Activated naive CD8-positive, alpha-beta T cell treated with anti-CD3 and anti-CD28 coated beads for 36 hours (primary cell): ENCODE results near the gene IMPG2. TPM values are rescaled to one million over a fixed set of nuclear protein-coding genes. Genes with fewer than 3 reads are reported as not detected.
"Not testable (repeated sequence)": the region's sequence is repeated elsewhere in the genome, so short reads cannot be mapped to it uniquely, and the experiment has no call there.

Source experiments
- DNase-seq: peaks from one replicate; pipeline ENCODE4 v3.0.0; 2021
- H3K27ac Mint-ChIP-seq: one replicate; pipeline ENCODE4 v1.8.0; 2022; ENCODE audit warnings: mild to moderate bottlenecking, moderate library complexity, mixed read lengths
- H3K27me3 Mint-ChIP-seq: one replicate; pipeline ENCODE4 v1.8.0; 2022; ENCODE audit warnings: mild to moderate bottlenecking, mixed read lengths
- H3K36me3 Mint-ChIP-seq: one replicate; pipeline ENCODE4 v1.8.0; 2021; ENCODE audit warnings: mild to moderate bottlenecking, mixed read lengths
- H3K4me1 Mint-ChIP-seq: one replicate; pipeline ENCODE4 v1.8.0; 2021; ENCODE audit warnings: mixed read lengths
- H3K4me3 Mint-ChIP-seq: one replicate; pipeline ENCODE4 v1.8.0; 2022; ENCODE audit warnings: mild to moderate bottlenecking, moderate library complexity, mixed read lengths
- H3K9me3 Mint-ChIP-seq: one replicate; pipeline ENCODE4 v1.8.0; 2022; ENCODE audit warnings: mixed read lengths
- total RNA-seq, 2 experiments: library from RNA; stranded (reverse); gene quantifications; one replicate each; pipeline ENCODE4 v1.2.3, GENCODE V29; 2021

IMPG2 gene
- total RNA-seq = under 1 TPM; 0.12 to 0.14 TPM

DNA sequence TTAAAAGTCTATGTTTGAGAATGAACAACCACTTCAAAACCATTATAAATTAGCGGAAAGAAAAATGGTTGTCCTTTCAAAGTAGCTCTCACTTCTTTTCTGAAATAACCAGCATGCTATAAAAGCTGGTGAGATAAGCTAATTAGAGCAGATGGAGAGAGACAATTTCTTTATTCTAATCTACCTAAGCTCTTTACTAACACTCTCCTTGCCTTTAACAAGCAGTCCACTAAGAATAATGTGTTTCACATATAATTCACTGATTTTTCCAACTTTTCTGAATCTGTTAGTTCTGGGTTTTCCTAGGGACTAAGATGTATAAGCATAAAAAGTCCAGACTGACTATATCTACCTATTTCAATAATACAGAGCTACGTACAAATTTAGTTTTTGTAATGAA, at the start of gene IMPG2:
Gene IMPG2, minus strand, starts transcription at position 101 of the 400 bp plus-strand sequence. CDS start 203 bp downstream, outside the sequence.
- Mint-ChIP-seq H3K9me3 (no peaks in the 10 kb centered on the region), H3K4me3 (no peak within 1 kb of the TSS), H3K27me3 (no peaks in the 10 kb centered on the region), H3K4me1 (peaks cover 2% of the 10 kb centered on the region), H3K36me3 (peaks cover 3% of the 10 kb centered on the region), H3K27ac (no peak within 1 kb of the TSS)
- no peak for DNase-seq

GRCh38 chr3:101362406-101362805, 42.0 kb upstream of the IMPG2 start:
- no peak for DNase-seq
- no peak overlapping the region for H3K4me3 Mint-ChIP-seq
- no peak overlapping the region for H3K27ac Mint-ChIP-seq
- H3K4me1 Mint-ChIP-seq = no peaks in the 10 kb centered on the region
- peaks cover 29% of the 10 kb centered on the region for H3K36me3 Mint-ChIP-seq
- H3K9me3 Mint-ChIP-seq = peaks cover 7% of the 10 kb centered on the region
- no peaks in the 10 kb centered on the region for H3K27me3 Mint-ChIP-seq

DNA sequence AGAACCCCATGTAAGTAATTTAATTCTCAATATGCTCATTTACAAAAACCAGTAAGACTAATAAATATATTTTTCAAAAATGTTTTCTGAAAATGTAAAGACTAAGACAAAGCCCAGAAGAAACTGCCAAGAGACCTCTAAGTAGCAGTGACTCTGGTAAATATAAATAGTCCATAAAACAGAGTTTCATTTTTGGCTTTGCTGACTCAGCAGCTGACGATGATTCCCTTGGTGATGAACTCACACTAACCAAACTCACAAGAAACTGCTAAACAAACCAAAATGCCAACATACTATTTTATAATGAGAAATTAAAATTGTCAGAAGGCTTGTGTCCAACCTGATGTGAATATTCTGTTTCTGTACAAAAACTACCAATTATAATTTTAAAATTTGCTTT, 31.5 kb upstream of the IMPG2 start:
- Mint-ChIP-seq H3K36me3 (peaks cover 14% of the 10 kb centered on the region), H3K27me3 (no peaks in the 10 kb centered on the region), H3K4me1 (no peaks in the 10 kb centered on the region), H3K27ac (no peak overlapping the region), H3K4me3 (no peak overlapping the region), H3K9me3 (no peaks in the 10 kb centered on the region)
- no peak for DNase-seq

GRCh38 chr3:101340591-101340990, 20.2 kb upstream of the IMPG2 start:
- Mint-ChIP-seq H3K4me1 (no peaks in the 10 kb centered on the region), H3K36me3 (peaks cover 11% of the 10 kb centered on the region), H3K27ac (no peak overlapping the region), H3K27me3 (no peaks in the 10 kb centered on the region), H3K4me3 (no peak overlapping the region), H3K9me3 (no peaks in the 10 kb centered on the region)
- DNase-seq = no peak

DNA sequence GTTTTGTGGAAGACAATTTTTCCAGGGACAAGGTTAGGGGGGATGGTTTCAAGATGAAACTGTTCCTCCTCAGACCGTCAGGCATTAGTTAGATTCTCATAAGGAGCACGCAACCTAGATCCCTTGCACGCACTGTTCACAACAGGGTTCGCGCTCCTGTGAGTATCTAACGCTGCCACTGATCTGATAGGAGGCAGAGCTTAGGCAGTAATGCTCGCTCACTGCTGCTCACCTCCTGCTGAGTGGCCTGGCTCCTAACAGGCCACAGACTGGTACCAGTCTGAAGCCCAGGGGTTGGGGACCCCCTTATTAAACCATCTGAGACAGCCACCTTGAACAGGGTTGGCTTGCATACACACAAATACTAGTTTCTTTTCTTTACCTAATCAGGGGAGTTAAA, 13.5 kb upstream of the IMPG2 start:
- DNase-seq = no peak
- Mint-ChIP-seq H3K9me3 (no peaks in the 10 kb centered on the region), H3K4me3 (no peak overlapping the region), H3K4me1 (no peaks in the 10 kb centered on the region), H3K27ac (no peak overlapping the region), H3K36me3 (peaks cover 1% of the 10 kb centered on the region), H3K27me3 (no peaks in the 10 kb centered on the region)

DNA sequence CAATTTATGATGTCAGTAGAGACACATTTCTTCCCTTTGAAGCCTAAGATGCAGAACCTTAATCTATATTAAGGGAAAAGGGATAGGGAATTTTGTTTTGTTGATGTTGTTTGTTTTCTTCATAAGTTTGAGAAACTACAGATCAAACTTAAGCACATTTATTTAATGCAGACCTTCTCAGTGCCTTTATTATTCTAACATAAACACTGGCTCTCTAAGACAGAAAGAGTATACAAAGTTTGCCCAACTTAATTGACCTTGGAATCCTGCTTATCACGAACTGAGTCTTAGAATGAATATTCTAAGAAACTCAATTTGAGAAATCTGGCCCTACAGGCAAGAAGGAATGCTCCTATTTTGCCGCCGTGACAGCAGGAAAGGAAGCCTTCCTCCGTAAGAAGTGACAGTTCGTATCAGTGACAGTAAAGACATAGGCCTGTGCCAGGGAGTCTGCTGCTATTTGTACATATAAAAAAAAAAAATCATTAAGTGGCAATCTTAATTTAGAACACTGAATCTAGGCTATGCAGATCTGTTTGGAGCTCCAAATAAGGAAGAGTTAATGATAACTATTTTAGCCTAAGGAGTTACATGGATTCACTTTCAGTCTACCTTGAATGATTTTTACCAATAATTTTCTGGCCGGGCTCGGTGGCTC, 8.8 kb upstream of the IMPG2 start:
- Mint-ChIP-seq H3K4me1 (peaks cover 4% of the 10 kb centered on the region), H3K4me3 (no peak overlapping the region), H3K36me3 (peaks cover 4% of the 10 kb centered on the region), H3K27ac (no peak overlapping the region), H3K9me3 (no peaks in the 10 kb centered on the region), H3K27me3 (no peaks in the 10 kb centered on the region)
- DNase-seq = no peak

GRCh38 chr3:101325393-101326134, 5.2 kb upstream of the IMPG2 start:
- H3K27ac Mint-ChIP-seq = no peak overlapping the region
- DNase-seq = no peak
- H3K4me1 Mint-ChIP-seq = peaks cover 4% of the 10 kb centered on the region
- peaks cover 4% of the 10 kb centered on the region for H3K36me3 Mint-ChIP-seq
- no peak overlapping the region for H3K4me3 Mint-ChIP-seq
- no peaks in the 10 kb centered on the region for H3K27me3 Mint-ChIP-seq
- H3K9me3 Mint-ChIP-seq = no peaks in the 10 kb centered on the region

DNA sequence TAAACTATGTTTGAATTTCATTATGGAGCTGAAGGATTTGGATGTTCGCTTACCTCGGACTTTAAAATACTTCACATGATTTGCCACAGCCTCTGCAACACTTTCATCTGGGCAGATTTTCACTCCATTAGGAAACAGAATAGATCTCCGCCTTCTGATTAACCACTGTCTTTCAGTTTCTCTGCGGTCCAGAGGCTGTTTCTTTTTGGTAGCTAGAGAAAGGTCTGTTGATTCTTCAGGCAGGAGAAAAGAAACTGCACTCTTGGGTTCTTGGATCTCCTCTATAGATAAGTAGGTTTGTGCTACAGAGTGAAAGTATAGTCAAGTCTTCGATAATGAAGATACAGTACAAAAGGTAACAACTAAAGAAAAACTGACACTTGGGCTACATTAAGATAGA, 844 bp downstream of the IMPG2 start:
- H3K4me1 Mint-ChIP-seq = peaks cover 2% of the 10 kb centered on the region
- H3K4me3 Mint-ChIP-seq = no peak overlapping the region
- H3K36me3 Mint-ChIP-seq = peaks cover 5% of the 10 kb centered on the region
- no peaks in the 10 kb centered on the region for H3K9me3 Mint-ChIP-seq
- H3K27ac Mint-ChIP-seq = no peak overlapping the region
- no peaks in the 10 kb centered on the region for H3K27me3 Mint-ChIP-seq
- DNase-seq = no peak

GRCh38 chr3:101312545-101312944, 7.8 kb downstream of the IMPG2 start:
- H3K36me3 Mint-ChIP-seq = peaks cover 33% of the 10 kb centered on the region
- DNase-seq = no peak

GRCh38 chr3:101311676-101312075, 8.7 kb downstream of the IMPG2 start:
- H3K4me1 Mint-ChIP-seq = peaks cover 3% of the 10 kb centered on the region
- H3K36me3 Mint-ChIP-seq = peaks cover 37% of the 10 kb centered on the region
- no peak overlapping the region for H3K27ac Mint-ChIP-seq
- H3K9me3 Mint-ChIP-seq = peaks cover 18% of the 10 kb centered on the region
- no peak overlapping the region for H3K4me3 Mint-ChIP-seq
- DNase-seq = no peak
- no peaks in the 10 kb centered on the region for H3K27me3 Mint-ChIP-seq

More at GRCh38 chr3:101312545-101312944, 7.8 kb downstream of the IMPG2 start:
- H3K27ac Mint-ChIP-seq = no peak overlapping the region
- no peaks in the 10 kb centered on the region for H3K27me3 Mint-ChIP-seq
- H3K4me3 Mint-ChIP-seq = no peak overlapping the region
- peaks cover 15% of the 10 kb centered on the region for H3K9me3 Mint-ChIP-seq
- peaks cover 3% of the 10 kb centered on the region for H3K4me1 Mint-ChIP-seq

DNA sequence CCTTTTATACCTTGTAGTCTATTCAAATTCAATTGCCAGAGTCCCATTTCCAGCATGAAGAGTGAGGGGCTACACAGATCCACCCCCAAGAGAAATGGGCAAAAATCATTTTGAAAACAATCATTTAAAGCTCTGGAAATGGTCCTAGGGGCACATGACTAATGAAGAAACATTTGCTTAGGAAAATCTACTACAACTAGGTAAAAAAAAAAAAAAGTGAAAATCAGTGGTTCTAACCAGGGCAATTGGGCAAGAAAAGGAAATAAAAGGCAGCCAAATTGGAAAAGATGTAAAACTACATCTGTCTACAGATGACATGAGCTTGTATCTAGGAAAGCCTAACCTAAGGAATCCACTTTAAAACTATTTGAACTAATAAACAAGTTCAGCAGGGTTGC, 9.4 kb downstream of the IMPG2 start:
- Mint-ChIP-seq H3K4me1 (peaks cover 2% of the 10 kb centered on the region), H3K27me3 (no peaks in the 10 kb centered on the region), H3K9me3 (peaks cover 22% of the 10 kb centered on the region), H3K36me3 (peaks cover 40% of the 10 kb centered on the region), H3K27ac (no peak overlapping the region), H3K4me3 (no peak overlapping the region)
- no peak for DNase-seq

GRCh38 chr3:101308147-101308772, 12.1 kb downstream of the IMPG2 start:
- H3K4me1 Mint-ChIP-seq, DNase-seq, H3K4me3 Mint-ChIP-seq, H3K27me3 Mint-ChIP-seq, H3K27ac Mint-ChIP-seq: not testable (repeated sequence)
- Mint-ChIP-seq H3K36me3 (peaks cover 42% of the 10 kb centered on the region), H3K9me3 (peaks cover 26% of the 10 kb centered on the region)

DNA sequence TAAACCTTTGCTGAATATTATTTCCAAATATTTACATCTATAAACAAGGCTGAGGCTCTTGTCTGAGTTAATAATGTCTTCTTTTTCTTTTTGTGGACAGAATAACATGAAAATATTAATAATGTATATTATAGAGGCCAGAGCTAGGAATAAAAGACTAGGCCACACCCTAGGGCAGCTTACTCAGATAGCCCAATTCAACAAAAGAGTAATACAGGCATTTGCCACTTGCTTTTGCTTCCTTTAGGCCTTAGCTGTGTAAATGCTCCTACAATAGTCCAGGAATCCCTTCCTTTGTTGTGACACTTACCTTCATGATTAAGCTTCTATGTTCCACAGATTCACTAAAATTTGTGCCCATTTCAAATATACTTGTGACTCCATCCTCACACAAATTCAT, 16.5 kb downstream of the IMPG2 start:
- no peaks in the 10 kb centered on the region for H3K27me3 Mint-ChIP-seq
- peaks cover 21% of the 10 kb centered on the region for H3K9me3 Mint-ChIP-seq
- no peaks in the 10 kb centered on the region for H3K4me1 Mint-ChIP-seq
- no peak overlapping the region for H3K27ac Mint-ChIP-seq
- H3K4me3 Mint-ChIP-seq = no peak overlapping the region
- H3K36me3 Mint-ChIP-seq = peaks cover 26% of the 10 kb centered on the region
- DNase-seq = no peak

GRCh38 chr3:101303089-101303731, 17.2 kb downstream of the IMPG2 start:
- Mint-ChIP-seq H3K27ac (no peak overlapping the region), H3K27me3 (no peaks in the 10 kb centered on the region), H3K9me3 (peaks cover 18% of the 10 kb centered on the region), H3K4me1 (no peaks in the 10 kb centered on the region), H3K4me3 (no peak overlapping the region), H3K36me3 (peaks cover 24% of the 10 kb centered on the region)
- no peak for DNase-seq

GRCh38 chr3:101300073-101300472, 20.3 kb downstream of the IMPG2 start:
- H3K4me1 Mint-ChIP-seq = no peaks in the 10 kb centered on the region
- H3K9me3 Mint-ChIP-seq = peaks cover 19% of the 10 kb centered on the region
- no peak overlapping the region for H3K4me3 Mint-ChIP-seq
- peaks cover 14% of the 10 kb centered on the region for H3K36me3 Mint-ChIP-seq
- H3K27me3 Mint-ChIP-seq = no peaks in the 10 kb centered on the region
- DNase-seq = no peak
- no peak overlapping the region for H3K27ac Mint-ChIP-seq
